Measurements from ENCODE around the gene ZNF561. TPM values are rescaled to one million over a fixed set of nuclear protein-coding genes. Genes with fewer than 3 reads are reported as not detected.

ZNF561 gene
- total and polyA plus RNA-seq, 8 donors, result 10.3 to 24.6 (median 16.6) TPM

DNA sequence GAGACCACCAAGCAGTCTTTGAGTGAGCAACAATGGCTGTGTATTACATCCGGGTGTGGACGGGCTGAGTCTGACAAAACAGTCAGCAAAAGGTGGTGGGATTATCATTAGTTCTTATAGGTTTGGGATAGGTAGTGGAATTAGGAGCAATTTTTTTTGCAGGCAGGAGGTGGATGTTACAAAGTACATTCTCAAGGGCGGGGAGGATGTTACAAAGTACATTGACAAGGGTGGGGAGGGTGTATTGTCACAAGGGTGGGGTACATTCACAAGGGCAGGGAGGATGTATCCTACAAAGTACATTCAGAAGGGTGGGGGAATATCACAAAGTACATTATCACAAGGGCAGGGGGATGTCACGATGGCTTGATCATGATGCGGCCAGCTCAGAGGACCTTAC, 15.0 kb upstream of the ZNF561 start:
- H3K9me3 ChIP-seq, result no peaks in the 10 kb centered on the region
- H3K4me3 ChIP-seq, result no peak overlapping the region
- H3K27ac ChIP-seq, result no peak overlapping the region
- TF ChIP-seq, protein P1, sequence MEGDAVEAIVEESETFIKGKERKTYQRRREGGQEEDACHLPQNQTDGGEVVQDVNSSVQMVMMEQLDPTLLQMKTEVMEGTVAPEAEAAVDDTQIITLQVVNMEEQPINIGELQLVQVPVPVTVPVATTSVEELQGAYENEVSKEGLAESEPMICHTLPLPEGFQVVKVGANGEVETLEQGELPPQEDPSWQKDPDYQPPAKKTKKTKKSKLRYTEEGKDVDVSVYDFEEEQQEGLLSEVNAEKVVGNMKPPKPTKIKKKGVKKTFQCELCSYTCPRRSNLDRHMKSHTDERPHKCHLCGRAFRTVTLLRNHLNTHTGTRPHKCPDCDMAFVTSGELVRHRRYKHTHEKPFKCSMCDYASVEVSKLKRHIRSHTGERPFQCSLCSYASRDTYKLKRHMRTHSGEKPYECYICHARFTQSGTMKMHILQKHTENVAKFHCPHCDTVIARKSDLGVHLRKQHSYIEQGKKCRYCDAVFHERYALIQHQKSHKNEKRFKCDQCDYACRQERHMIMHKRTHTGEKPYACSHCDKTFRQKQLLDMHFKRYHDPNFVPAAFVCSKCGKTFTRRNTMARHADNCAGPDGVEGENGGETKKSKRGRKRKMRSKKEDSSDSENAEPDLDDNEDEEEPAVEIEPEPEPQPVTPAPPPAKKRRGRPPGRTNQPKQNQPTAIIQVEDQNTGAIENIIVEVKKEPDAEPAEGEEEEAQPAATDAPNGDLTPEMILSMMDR (IDR thresholded peaks at IDR 0.05), result no peak
- ATAC-seq (no peak), DNase-seq (no peak), FAIRE-seq (no peak)
- no peaks in the 10 kb centered on the region for H3K36me3 ChIP-seq
- H3K27me3 ChIP-seq, result no peaks in the 10 kb centered on the region
- no peaks in the 10 kb centered on the region for H3K4me1 ChIP-seq
- WGBS, 2 donors, result 96 to 100% methylated on average over 5 of the region's 5 CpGs
- intact Hi-C loops (cut with DNase I), result no loop called here

DNA sequence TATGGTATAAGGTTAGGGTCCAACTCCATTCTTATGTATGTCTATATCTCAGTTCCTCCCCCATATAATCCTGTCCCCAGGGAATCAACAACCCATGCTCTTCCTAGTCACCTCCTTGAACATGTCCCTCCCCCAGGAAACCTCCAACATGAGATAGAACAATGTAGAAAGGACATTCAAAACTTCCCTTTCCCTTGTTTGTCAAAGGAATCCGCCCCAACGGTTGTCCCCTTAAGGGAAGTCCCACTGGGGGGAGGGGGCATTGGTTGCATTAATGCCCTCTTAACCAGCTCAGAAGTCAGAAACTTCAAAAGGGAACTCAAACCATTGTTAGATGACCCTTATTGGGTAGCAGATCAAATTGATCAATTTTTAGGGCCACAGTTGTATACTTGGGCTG, 6.8 kb upstream of the ZNF561 start:
- 83 to 88% methylated on average over 2 of the region's 2 CpGs for WGBS, 2 donors
- intact Hi-C loops (cut with DNase I), result loop anchor here in 2 of 3 donors (5.0 kb wide), 2 partner anchors 159 to 169 kb away; no protein-coding TSS in a partner anchor
- DNase-seq (no peak), FAIRE-seq (no peak), ATAC-seq (no peak)
- Histone ChIP-seq H3K4me3 (no peak overlapping the region), H3K27me3 (no peaks in the 10 kb centered on the region), H3K36me3 (no peaks in the 10 kb centered on the region), H3K9me3 (no peaks in the 10 kb centered on the region), H3K4me1 (no peaks in the 10 kb centered on the region), H3K27ac (no peak overlapping the region)
- TF ChIP-seq, protein P1 (IDR thresholded peaks at IDR 0.05), result no peak

DNA sequence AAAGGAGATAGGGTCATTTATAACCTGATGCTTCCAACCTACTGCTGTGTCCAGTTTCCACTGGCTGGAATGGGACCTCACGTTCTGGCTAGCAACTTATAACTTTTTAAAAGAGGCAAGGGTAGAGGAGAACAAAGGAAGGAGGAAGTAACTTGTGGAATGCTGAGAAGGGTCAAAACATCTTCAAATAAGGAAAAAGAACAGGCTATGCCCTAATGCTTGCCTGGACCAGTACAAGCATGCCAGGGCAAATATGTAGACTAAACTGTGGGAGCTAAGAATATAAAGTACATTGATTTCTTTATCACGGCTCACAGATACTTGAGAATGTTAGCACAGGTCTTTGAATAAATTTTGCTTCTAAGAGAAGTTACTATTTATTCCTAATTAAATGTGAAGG, 1.5 kb upstream of the ZNF561 start:
- Histone ChIP-seq H3K4me3 (no peak overlapping the region), H3K27me3 (no peaks in the 10 kb centered on the region), H3K9me3 (no peaks in the 10 kb centered on the region), H3K4me1 (peaks cover 5 to 13% (median 5%) of the 10 kb centered on the region in 3 donors), H3K36me3 (peaks cover 4 to 19% (median 15%) of the 10 kb centered on the region in 3 donors), H3K27ac (peak overlapping the region in 1 of 4 donors; percentile 97)
- 57 to 67% methylated on average over 2 of the region's 2 CpGs for WGBS, 2 donors
- no peak for ATAC-seq
- TF ChIP-seq, protein P1 (IDR thresholded peaks at IDR 0.05), result no peak
- DNase-seq, result no peak
- FAIRE-seq, result no peak
- intact Hi-C loops (cut with DNase I), result no loop called here

DNA sequence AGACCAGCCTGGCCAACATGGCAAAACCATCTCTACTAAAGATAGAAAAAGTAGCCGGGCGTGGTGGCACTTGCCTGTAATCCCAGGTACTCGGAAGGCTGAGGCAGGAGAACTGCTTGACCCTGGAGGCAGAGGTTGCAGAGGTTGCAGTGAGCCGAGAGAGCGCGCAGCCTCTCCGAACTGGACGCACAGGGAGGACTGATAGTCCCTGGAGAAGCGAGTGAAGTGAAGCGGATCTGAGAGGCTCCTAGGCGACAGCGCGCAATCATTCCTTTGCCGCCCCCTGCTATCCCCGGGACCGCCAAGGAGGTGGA, 233 bp downstream of the ZNF561 start:
- no peak for DNase-seq
- peak overlapping the region; percentile 86 to 97 (median 90) for H3K27ac ChIP-seq
- peaks cover 5 to 13% (median 5%) of the 10 kb centered on the region in 3 donors for H3K4me1 ChIP-seq
- no peaks in the 10 kb centered on the region for H3K9me3 ChIP-seq
- H3K36me3 ChIP-seq, result peaks cover 8 to 36% (median 28%) of the 10 kb centered on the region in 3 donors
- 0 to 1% methylated on average over 16 of the region's 16 CpGs for WGBS, 2 donors
- peak in 3 of 4 donors; percentile 53 to 66 (median 66) for ATAC-seq
- intact Hi-C loops (cut with DNase I), result no loop called here
- no peak for FAIRE-seq
- no peaks in the 10 kb centered on the region for H3K27me3 ChIP-seq
- TF ChIP-seq, protein P1 (IDR thresholded peaks at IDR 0.05), result no peak
- peak overlapping the region; percentile 43 to 92 (median 84) for H3K4me3 ChIP-seq

DNA sequence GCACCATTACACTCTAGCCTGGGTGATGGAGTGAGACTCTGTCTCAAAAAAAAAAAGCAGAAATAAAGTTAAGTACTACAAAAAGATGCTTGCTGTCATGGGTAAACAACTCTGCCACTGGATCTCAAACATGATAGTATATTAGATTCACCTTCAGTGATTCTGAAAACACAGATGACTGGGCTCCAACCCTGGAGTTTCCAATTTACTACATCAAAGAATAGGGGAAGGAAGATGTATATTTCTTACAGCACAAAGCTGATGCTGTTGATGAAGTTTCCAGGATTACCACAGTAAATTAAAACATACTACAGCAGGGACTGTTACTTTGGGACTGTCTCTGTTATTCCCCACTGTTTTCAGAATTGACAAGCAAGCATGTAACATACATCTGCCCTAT, 5.2 kb downstream of the ZNF561 start:
- FAIRE-seq (no peak), DNase-seq (no peak), ATAC-seq (no peak)
- H3K4me3 ChIP-seq, result no peak overlapping the region
- peaks cover 5 to 6% (median 5%) of the 10 kb centered on the region in 3 donors for H3K4me1 ChIP-seq
- intact Hi-C loops (cut with DNase I), result no loop called here
- TF ChIP-seq, protein P1 (IDR thresholded peaks at IDR 0.05), result no peak
- no peaks in the 10 kb centered on the region for H3K27me3 ChIP-seq
- no peak overlapping the region for H3K27ac ChIP-seq
- H3K36me3 ChIP-seq, result peaks cover 43 to 86% (median 67%) of the 10 kb centered on the region in 3 donors
- H3K9me3 ChIP-seq, result no peaks in the 10 kb centered on the region
